Osteoblast (primary cell): Measurements from ENCODE around the gene PERM1. TPM values are rescaled to one million over a fixed set of nuclear protein-coding genes. Genes with fewer than 3 reads are reported as not detected.
"Not testable (repeated sequence)": the region's sequence is repeated elsewhere in the genome, so short reads cannot be mapped to it uniquely, and the experiment has no call there.

Source experiments
- DNase-seq: peaks from one replicate; pipeline ENCODE4 v3.0.0; 2011; ENCODE audit warnings: low spot score, mixed read lengths; ENCODE audit not compliant: insufficient read length; ENCODE audit errors: missing footprints
- H2AFZ ChIP-seq: 2 replicates; pipeline ENCODE4 v1.6.0; 2011; ENCODE audit warnings: mild to moderate bottlenecking, low read length
- H3K27ac ChIP-seq: 2 replicates; pipeline ENCODE4 v1.5.1; 2011; ENCODE audit warnings: mild to moderate bottlenecking, low read depth, low read length, moderate library complexity
- H3K27me3 ChIP-seq: 2 replicates; pipeline ENCODE4 v1.6.0; 2012; ENCODE audit warnings: mild to moderate bottlenecking, control low read depth, inconsistent platforms, low read length, moderate library complexity; ENCODE audit not compliant: insufficient read depth
- H3K36me3 ChIP-seq: 2 replicates; pipeline ENCODE4 v1.5.1; 2011; ENCODE audit warnings: mild to moderate bottlenecking, low read length, control low read depth, moderate library complexity; ENCODE audit not compliant: insufficient read depth
- H3K4me1 ChIP-seq: 2 replicates; pipeline ENCODE4 v1.5.1; 2011; ENCODE audit warnings: mild to moderate bottlenecking, low read length, control low read depth, moderate library complexity; ENCODE audit not compliant: insufficient read depth
- H3K4me2 ChIP-seq: 2 replicates; pipeline ENCODE4 v1.6.0; 2011; ENCODE audit warnings: mild to moderate bottlenecking, low read length; ENCODE audit not compliant: insufficient read depth
- H3K4me3 ChIP-seq: fragments of 200-600 bp; sonication (generic); 3 replicates; pipeline ENCODE4 v1.5.1; 2012; ENCODE audit warnings: mild to moderate bottlenecking, low read length, inconsistent platforms; ENCODE audit not compliant: insufficient read depth
- H3K79me2 ChIP-seq: 2 replicates; pipeline ENCODE4 v1.6.0; 2012; ENCODE audit warnings: mild to moderate bottlenecking, low read length, control low read depth, inconsistent platforms; ENCODE audit not compliant: insufficient read depth
- H3K9me3 ChIP-seq: 2 replicates; pipeline ENCODE4 v1.5.1; 2011; ENCODE audit warnings: low read depth, low read length, control low read depth
- H4K20me1 ChIP-seq: 2 replicates; pipeline ENCODE4 v1.6.0; 2012; ENCODE audit warnings: mild to moderate bottlenecking, low read length, control low read depth; ENCODE audit not compliant: insufficient read depth
- CTCF ChIP-seq: IDR thresholded peaks from 2 replicates; pipeline ENCODE4 v1.5.1; 2011; ENCODE audit warnings: mild to moderate bottlenecking, low read depth, low read length, moderate library complexity; ENCODE audit errors: extremely low read depth
- total RNA-seq: library from RNA; depleted of rRNA; stranded (reverse); fragments of >200 nt; gene quantifications from 2 replicates; pipeline ENCODE4 v1.2.3, GENCODE V29; 2012

PERM1 gene
- total RNA-seq, 1 donor: not detected

GRCh38 chr1:991895-992294 is 10.0 kb upstream of the PERM1 start:
- Histone ChIP-seq H4K20me1 (no peaks in the 10 kb centered on the region), H3K36me3 (no peaks in the 10 kb centered on the region), H3K9me3 (no peaks in the 10 kb centered on the region), H3K27ac (no peak overlapping the region), H3K4me3 (no peak overlapping the region), H3K4me2 (no peak overlapping the region), H3K27me3 (peaks cover 2% of the 10 kb centered on the region), H2AFZ (no peak overlapping the region), H3K4me1 (no peaks in the 10 kb centered on the region), H3K79me2 (no peaks in the 10 kb centered on the region)
- no peak for TF ChIP-seq CTCF
- DNase-seq: peak; percentile 32

- not testable (repeated sequence) for H2AFZ ChIP-seq, H3K27me3 ChIP-seq, H3K36me3 ChIP-seq, H4K20me1 ChIP-seq, H3K4me3 ChIP-seq, H3K79me2 ChIP-seq, H3K4me1 ChIP-seq, H3K27ac ChIP-seq, DNase-seq, H3K4me2 ChIP-seq, H3K9me3 ChIP-seq
Observed at GRCh38 chr1:991275-991674, 9.4 kb upstream of the PERM1 start.

- not testable (repeated sequence) for H3K9me3 ChIP-seq, H3K4me2 ChIP-seq, H2AFZ ChIP-seq, H3K4me3 ChIP-seq, H3K4me1 ChIP-seq, H3K27ac ChIP-seq, H3K36me3 ChIP-seq, H3K27me3 ChIP-seq, H4K20me1 ChIP-seq, H3K79me2 ChIP-seq
- DNase-seq: peak; percentile 18
Observed at GRCh38 chr1:988061-988460, 6.2 kb upstream of the PERM1 start.

GRCh38 chr1:985126-985525 is 3.2 kb upstream of the PERM1 start:
- Histone ChIP-seq H3K4me1 (no peaks in the 10 kb centered on the region), H3K36me3 (no peaks in the 10 kb centered on the region), H4K20me1 (no peaks in the 10 kb centered on the region), H3K79me2 (no peaks in the 10 kb centered on the region), H3K9me3 (no peaks in the 10 kb centered on the region), H3K4me3 (no peak overlapping the region), H2AFZ (no peak overlapping the region), H3K4me2 (no peak overlapping the region), H3K27ac (no peak overlapping the region), H3K27me3 (peaks cover 5% of the 10 kb centered on the region)
- peak; percentile 17 for DNase-seq
- no peak for TF ChIP-seq CTCF

- no peaks in the 10 kb centered on the region for H3K4me1 ChIP-seq
- H2AFZ ChIP-seq: no peak overlapping the region
- H4K20me1 ChIP-seq: no peaks in the 10 kb centered on the region
- no peak for DNase-seq
- H3K36me3 ChIP-seq: no peaks in the 10 kb centered on the region
- H3K79me2 ChIP-seq: no peaks in the 10 kb centered on the region
- H3K27ac ChIP-seq: no peak overlapping the region
- H3K9me3 ChIP-seq: no peaks in the 10 kb centered on the region
- no peak for TF ChIP-seq CTCF
- H3K4me2 ChIP-seq: peak overlapping the region; percentile 64
- peaks cover 5% of the 10 kb centered on the region for H3K27me3 ChIP-seq
- H3K4me3 ChIP-seq: peak overlapping the region; percentile 54
Observed at GRCh38 chr1:984476-984814, 2.6 kb upstream of the PERM1 start.
